ENCODE measurements around the gene SPP1. TPM values are rescaled to one million over a fixed set of nuclear protein-coding genes. Genes with fewer than 3 reads are reported as not detected.

The SPP1 gene
- polyA plus RNA-seq, 1 of the 3 experiments (the other 2 are of a cell fraction) = 0.82 TPM

DNA sequence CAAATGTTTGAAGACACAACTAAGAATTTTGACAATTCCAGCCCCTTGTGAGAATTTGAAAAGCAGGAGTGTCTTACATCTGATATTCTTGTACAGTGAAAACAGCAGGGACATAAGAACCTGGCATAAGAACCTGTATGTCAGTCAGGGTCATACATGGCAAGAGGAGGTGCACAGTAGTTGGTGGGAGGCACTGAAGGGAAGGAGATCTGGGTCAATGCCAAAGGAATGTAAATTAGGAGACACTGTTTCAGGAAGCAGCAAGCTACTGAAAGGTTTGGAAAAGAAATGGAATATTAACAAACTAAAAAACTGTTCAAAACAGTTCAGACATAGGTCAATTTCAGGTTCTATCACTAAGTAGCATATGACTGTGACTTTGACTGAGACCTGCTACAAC, 25.0 kb upstream of the SPP1 start:
- Histone ChIP-seq H3K79me2 (ENCODE audit: insufficient read depth) (no peaks in the 10 kb centered on the region), H3K27me3 (ENCODE audit: insufficient read depth) (no peaks in the 10 kb centered on the region), H3K36me3 (replicated peaks in 1 of 2; ENCODE audit: control insufficient read depth in 1 of 2, insufficient read depth in 2 of 2, low read length in 1 of 2) (no peaks in the 10 kb centered on the region), H2AFZ (ENCODE audit: low read depth) (no peak overlapping the region), H4K20me1 (ENCODE audit: insufficient read depth) (no peaks in the 10 kb centered on the region), H3F3A (replicated peaks; ENCODE audit: insufficient read depth) (no peaks in the 10 kb centered on the region), H3K4me2 (no peak overlapping the region), H3K9me3 (no peaks in the 10 kb centered on the region), H3K9ac (no peak overlapping the region), H3K4me3 (ENCODE audit: low read depth in 2 of 2, low read length in 1 of 2) (no peak overlapping the region), H3K9me2 (no peaks in the 10 kb centered on the region), H3K27ac (ENCODE audit: low read depth in 2 of 2, low read length in 1 of 2) (no peak overlapping the region), H3K4me1 (ENCODE audit: control insufficient read depth in 1 of 2, insufficient read depth in 2 of 2, low read depth in 1 of 2, low read length in 1 of 2) (no peaks in the 10 kb centered on the region)
- TF ChIP-seq, protein P1, sequence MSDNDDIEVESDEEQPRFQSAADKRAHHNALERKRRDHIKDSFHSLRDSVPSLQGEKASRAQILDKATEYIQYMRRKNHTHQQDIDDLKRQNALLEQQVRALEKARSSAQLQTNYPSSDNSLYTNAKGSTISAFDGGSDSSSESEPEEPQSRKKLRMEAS (IDR thresholded peaks at IDR 0.05; ENCODE audit: low read depth) = no peak
- TF ChIP-seq SMC3 (IDR thresholded peaks at IDR 0.05; ENCODE audit: low read depth, low read length) (no peak), MEF2A (IDR thresholded peaks at IDR 0.05; ENCODE audit: borderline replicate concordance, low read depth) (no peak), EZH2phosphoT487 (IDR thresholded peaks at IDR 0.05; ENCODE audit: borderline replicate concordance, low read depth) (no peak), GABPA (IDR thresholded peaks at IDR 0.05; ENCODE audit: low read depth) (no peak), GATA2 (CRISPR knock-in tag; IDR thresholded peaks at IDR 0.05) (no peak), FOXJ3 (CRISPR knock-in tag; IDR thresholded peaks at IDR 0.05) (no peak), RFX5 (IDR thresholded peaks at IDR 0.05; ENCODE audit: low read length) (no peak), MXI1 (IDR thresholded peaks at IDR 0.05; ENCODE audit: low read depth, low read length) (no peak), TEAD4 (IDR thresholded peaks at IDR 0.05; ENCODE audit: borderline replicate concordance, insufficient read depth) (no peak)
- TF ChIP-seq, protein P2, sequence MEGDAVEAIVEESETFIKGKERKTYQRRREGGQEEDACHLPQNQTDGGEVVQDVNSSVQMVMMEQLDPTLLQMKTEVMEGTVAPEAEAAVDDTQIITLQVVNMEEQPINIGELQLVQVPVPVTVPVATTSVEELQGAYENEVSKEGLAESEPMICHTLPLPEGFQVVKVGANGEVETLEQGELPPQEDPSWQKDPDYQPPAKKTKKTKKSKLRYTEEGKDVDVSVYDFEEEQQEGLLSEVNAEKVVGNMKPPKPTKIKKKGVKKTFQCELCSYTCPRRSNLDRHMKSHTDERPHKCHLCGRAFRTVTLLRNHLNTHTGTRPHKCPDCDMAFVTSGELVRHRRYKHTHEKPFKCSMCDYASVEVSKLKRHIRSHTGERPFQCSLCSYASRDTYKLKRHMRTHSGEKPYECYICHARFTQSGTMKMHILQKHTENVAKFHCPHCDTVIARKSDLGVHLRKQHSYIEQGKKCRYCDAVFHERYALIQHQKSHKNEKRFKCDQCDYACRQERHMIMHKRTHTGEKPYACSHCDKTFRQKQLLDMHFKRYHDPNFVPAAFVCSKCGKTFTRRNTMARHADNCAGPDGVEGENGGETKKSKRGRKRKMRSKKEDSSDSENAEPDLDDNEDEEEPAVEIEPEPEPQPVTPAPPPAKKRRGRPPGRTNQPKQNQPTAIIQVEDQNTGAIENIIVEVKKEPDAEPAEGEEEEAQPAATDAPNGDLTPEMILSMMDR (IDR thresholded peaks at IDR 0.05) = no peak
- TF ChIP-seq, protein P3, sequence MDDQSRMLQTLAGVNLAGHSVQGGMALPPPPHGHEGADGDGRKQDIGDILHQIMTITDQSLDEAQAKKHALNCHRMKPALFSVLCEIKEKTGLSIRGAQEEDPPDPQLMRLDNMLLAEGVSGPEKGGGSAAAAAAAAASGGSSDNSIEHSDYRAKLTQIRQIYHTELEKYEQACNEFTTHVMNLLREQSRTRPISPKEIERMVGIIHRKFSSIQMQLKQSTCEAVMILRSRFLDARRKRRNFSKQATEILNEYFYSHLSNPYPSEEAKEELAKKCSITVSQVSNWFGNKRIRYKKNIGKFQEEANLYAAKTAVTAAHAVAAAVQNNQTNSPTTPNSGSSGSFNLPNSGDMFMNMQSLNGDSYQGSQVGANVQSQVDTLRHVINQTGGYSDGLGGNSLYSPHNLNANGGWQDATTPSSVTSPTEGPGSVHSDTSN (IDR thresholded peaks at IDR 0.05) = no peak
- TF ChIP-seq, protein P4, sequence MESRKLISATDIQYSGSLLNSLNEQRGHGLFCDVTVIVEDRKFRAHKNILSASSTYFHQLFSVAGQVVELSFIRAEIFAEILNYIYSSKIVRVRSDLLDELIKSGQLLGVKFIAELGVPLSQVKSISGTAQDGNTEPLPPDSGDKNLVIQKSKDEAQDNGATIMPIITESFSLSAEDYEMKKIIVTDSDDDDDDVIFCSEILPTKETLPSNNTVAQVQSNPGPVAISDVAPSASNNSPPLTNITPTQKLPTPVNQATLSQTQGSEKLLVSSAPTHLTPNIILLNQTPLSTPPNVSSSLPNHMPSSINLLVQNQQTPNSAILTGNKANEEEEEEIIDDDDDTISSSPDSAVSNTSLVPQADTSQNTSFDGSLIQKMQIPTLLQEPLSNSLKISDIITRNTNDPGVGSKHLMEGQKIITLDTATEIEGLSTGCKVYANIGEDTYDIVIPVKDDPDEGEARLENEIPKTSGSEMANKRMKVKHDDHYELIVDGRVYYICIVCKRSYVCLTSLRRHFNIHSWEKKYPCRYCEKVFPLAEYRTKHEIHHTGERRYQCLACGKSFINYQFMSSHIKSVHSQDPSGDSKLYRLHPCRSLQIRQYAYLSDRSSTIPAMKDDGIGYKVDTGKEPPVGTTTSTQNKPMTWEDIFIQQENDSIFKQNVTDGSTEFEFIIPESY (IDR thresholded peaks at IDR 0.05; ENCODE audit: borderline replicate concordance, low read depth) = no peak
- TF ChIP-seq, protein P5, sequence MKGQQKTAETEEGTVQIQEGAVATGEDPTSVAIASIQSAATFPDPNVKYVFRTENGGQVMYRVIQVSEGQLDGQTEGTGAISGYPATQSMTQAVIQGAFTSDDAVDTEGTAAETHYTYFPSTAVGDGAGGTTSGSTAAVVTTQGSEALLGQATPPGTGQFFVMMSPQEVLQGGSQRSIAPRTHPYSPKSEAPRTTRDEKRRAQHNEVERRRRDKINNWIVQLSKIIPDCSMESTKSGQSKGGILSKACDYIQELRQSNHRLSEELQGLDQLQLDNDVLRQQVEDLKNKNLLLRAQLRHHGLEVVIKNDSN (IDR thresholded peaks at IDR 0.05; ENCODE audit: borderline replicate concordance, low read depth) = no peak
- ChIA-PET CTCF (interaction anchor here (1.6 kb wide), 1 partner anchor 98 kb away, joined by 5 read pairs; no protein-coding TSS in a partner anchor), POLR2A (no interaction called here)
- DNase-seq = no peak

Measured in SK-N-SH (cell line).